Ishikawa (cell line): Measurements from ENCODE around the gene UBA52.

ENCODE experiments used
- CEBPB ChIP-seq: IDR thresholded peaks from 2 replicates; pipeline ENCODE4 v1.6.1; 2012
- CREB1 ChIP-seq: IDR thresholded peaks from 2 replicates; pipeline ENCODE4 v1.6.1; 2012; ENCODE audit warnings: low read depth
- EGR1 ChIP-seq: IDR thresholded peaks from 2 replicates; pipeline ENCODE4 v1.6.1; 2012
- EP300 ChIP-seq: IDR thresholded peaks from 2 replicates; pipeline ENCODE4 v1.6.1; 2012; ENCODE audit warnings: borderline replicate concordance
- FOXM1 ChIP-seq: IDR thresholded peaks from 2 replicates; pipeline ENCODE4 v1.6.1; 2012; ENCODE audit warnings: low read depth, borderline replicate concordance
- NFIC ChIP-seq: IDR thresholded peaks from 2 replicates; pipeline ENCODE4 v1.6.1; 2012
- RAD21 ChIP-seq: IDR thresholded peaks from 2 replicates; pipeline ENCODE4 v1.6.1; 2012; ENCODE audit warnings: low read depth
- REST ChIP-seq: IDR thresholded peaks from 2 replicates; pipeline ENCODE4 v1.6.1; 2012; ENCODE audit warnings: low read depth, mild to moderate bottlenecking
- TAF1 ChIP-seq: IDR thresholded peaks from 2 replicates; pipeline ENCODE4 v1.6.1; 2012; ENCODE audit warnings: low read depth, mild to moderate bottlenecking
- TCF12 ChIP-seq: IDR thresholded peaks from 2 replicates; pipeline ENCODE4 v1.6.1; 2012; ENCODE audit warnings: low read depth
- USF1 ChIP-seq: IDR thresholded peaks from 2 replicates; pipeline ENCODE4 v1.6.1; 2012
- YY1 ChIP-seq: IDR thresholded peaks from 2 replicates; pipeline ENCODE4 v1.6.1; 2012; ENCODE audit warnings: low read depth
- ZBTB7A ChIP-seq: IDR thresholded peaks from 2 replicates; pipeline ENCODE4 v1.6.1; 2012; ENCODE audit warnings: low read depth
- TF ChIP-seq, protein P1 (sequence below): IDR thresholded peaks from 2 replicates; pipeline ENCODE4 v1.6.1; 2012

GRCh38 chr19:18612051-18612771 is 40.6 kb downstream of the UBA52 start:
- TF ChIP-seq NFIC (no peak), YY1 (no peak), FOXM1 (no peak), EP300 (no peak), TAF1 (no peak), EGR1 (no peak), REST (no peak), CEBPB (no peak), RAD21 (no peak), CREB1 (no peak), TCF12 (no peak), ZBTB7A (no peak), USF1 (no peak)
- TF ChIP-seq, protein P1, sequence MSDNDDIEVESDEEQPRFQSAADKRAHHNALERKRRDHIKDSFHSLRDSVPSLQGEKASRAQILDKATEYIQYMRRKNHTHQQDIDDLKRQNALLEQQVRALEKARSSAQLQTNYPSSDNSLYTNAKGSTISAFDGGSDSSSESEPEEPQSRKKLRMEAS: no peak
